K562 (cell line): ENCODE results near the gene SCYL2. TPM values are rescaled to one million over a fixed set of nuclear protein-coding genes. Genes with fewer than 3 reads are reported as not detected.
"Not testable (repeated sequence)": the region's sequence is repeated elsewhere in the genome, so short reads cannot be mapped to it uniquely, and the experiment has no call there.

ENCODE experiments used
- ATAC-seq: fragments of 200-7000 bp; cut with Tn5 transposase; 3 replicates; pipeline ENCODE4 v1.9.1; 2020; ENCODE audit warnings: moderate library complexity
- BruUV-seq: library from RNA; stranded (reverse); fragments of 400-500 nt; replicated peaks from 2 replicates; lab custom pipeline; 2021; lab: Mats Ljungman, UMichigan
- CTCF ChIA-PET: fragments of 300-600 bp; formaldehyde crosslinking; extraction: SDS; loops from one replicate; lab custom pipeline; 2021; ENCODE audit warnings: low intra/inter-chr PET ratio; lab: Yijun Ruan, JAX
- POLR2A ChIA-PET: fragments of 300-600, 350-650 bp; sonication (Branson Sonifier 250); formaldehyde crosslinking; extraction: SDS; loops from one replicate; lab custom pipeline; 2021; ENCODE audit warnings: antibody characterized with exemption, inconsistent platforms; lab: Yijun Ruan, JAX
- DNase-seq, 4 experiments: peaks; one replicate each; pipeline versions ENCODE4 v3.0.0 to v3.0.0-alpha.2; 2011 to 2018; ENCODE audit warnings: low spot score in 3 of 4, mixed read lengths in 3 of 4; ENCODE audit errors: extremely low read depth in 1 of 4
- FAIRE-seq: peaks from 2 replicates; lab custom pipeline; 2011; peaks lifted over from hg19 to GRCh38; lab: Jason Lieb, UNC
- H2AFZ ChIP-seq: 2 replicates; pipeline ENCODE4 v1.6.0; 2011; ENCODE audit warnings: low read depth, low read length, control low read depth, inconsistent platforms
- H3K27ac ChIP-seq: fragments of 200-600 bp; 3 replicates; pipeline ENCODE4 v1.8.0; 2011; ENCODE audit warnings: low read depth, mild to moderate bottlenecking, control low read depth, inconsistent platforms, low read length, moderate library complexity, mixed read lengths; ENCODE audit errors: extremely low read depth
- H3K27me3 ChIP-seq, 2 experiments: fragments of 300-600 bp in 1 of 2; 2 replicates in 1 of 2; 3 replicates in 1 of 2; pipeline versions ENCODE4 v1.6.0 to v1.8.0; 2011; ENCODE audit warnings: inconsistent platforms in 2 of 2, low read length in 2 of 2, mild to moderate bottlenecking in 1 of 2, mixed read lengths in 1 of 2, moderate library complexity in 1 of 2; ENCODE audit not compliant: control insufficient read depth in 2 of 2, insufficient read depth in 2 of 2
- H3K36me3 ChIP-seq: fragments of 300-600 bp; 3 replicates; pipeline ENCODE4 v1.8.0; 2011; ENCODE audit warnings: mild to moderate bottlenecking, low read length, inconsistent platforms; ENCODE audit not compliant: control insufficient read depth, insufficient read depth
- H3K4me1 ChIP-seq, 2 experiments: fragments of 200-600 bp in 1 of 2; replicated peaks in 1 of 2; 2 replicates in 1 of 2; 3 replicates in 1 of 2; pipeline versions ENCODE4 v1.5.1 to v1.8.0; 2011; ENCODE audit warnings: inconsistent platforms in 2 of 2, low read length in 2 of 2, mild to moderate bottlenecking in 1 of 2, mixed read lengths in 1 of 2, moderate library complexity in 1 of 2; ENCODE audit not compliant: control insufficient read depth in 2 of 2, insufficient read depth in 2 of 2
- H3K4me2 ChIP-seq: 2 replicates; pipeline ENCODE4 v1.6.1; 2011; ENCODE audit warnings: low read length, control low read depth, inconsistent platforms, mixed read lengths; ENCODE audit not compliant: insufficient read depth
- H3K4me3 ChIP-seq: fragments of 200-600 bp; sonication (generic), shearing (Covaris generic); 2 replicates; pipeline ENCODE4 v1.5.1; 2016; ENCODE audit warnings: control low read depth, inconsistent platforms
- H3K79me2 ChIP-seq: fragments of 200-600 bp; 3 replicates; pipeline ENCODE4 v1.8.0; 2011; ENCODE audit warnings: low read length, inconsistent platforms; ENCODE audit not compliant: control insufficient read depth, insufficient read depth
- H3K9ac ChIP-seq, 2 experiments: 2 replicates each; pipeline versions ENCODE4 v1.6.0 to v1.6.1; 2011; ENCODE audit warnings: low read depth in 2 of 2, low read length in 2 of 2, control low read depth in 1 of 2, inconsistent platforms in 1 of 2, mild to moderate bottlenecking in 1 of 2, mixed read lengths in 1 of 2; ENCODE audit not compliant: insufficient read depth in 1 of 2
- H3K9me1 ChIP-seq: one replicate; pipeline ENCODE4 v1.6.0; 2011; ENCODE audit warnings: inconsistent platforms, mild to moderate bottlenecking, low read length, moderate library complexity; ENCODE audit not compliant: control insufficient read depth, insufficient read depth
- H3K9me3 ChIP-seq: replicated peaks from 2 replicates; pipeline ENCODE4 v1.5.1; 2011; ENCODE audit warnings: low read depth, low read length, inconsistent platforms; ENCODE audit not compliant: control insufficient read depth, insufficient read depth
- H4K20me1 ChIP-seq: replicated peaks from 2 replicates; pipeline ENCODE4 v1.6.1; 2011; ENCODE audit warnings: low read length, inconsistent platforms, mixed read lengths; ENCODE audit not compliant: control insufficient read depth, insufficient read depth
- ZNF146 ChIP-seq: IDR thresholded peaks from one replicate; pipeline ENCODE4 v1.6.1; 2018; ENCODE audit warnings: missing compliant biosample characterization; ENCODE audit not compliant: unreplicated experiment
- ZNF507 ChIP-seq: conservative IDR thresholded peaks from 2 replicates; pipeline ENCODE4 v1.6.1; 2017; ENCODE audit warnings: missing genetic modification characterization, missing compliant biosample characterization
- ZNF75A ChIP-seq: fragments of 450-650 bp; formaldehyde crosslinking; IDR thresholded peaks from 2 replicates; pipeline ENCODE4 v1.4.0; 2020; ENCODE audit warnings: mild to moderate bottlenecking
- WGBS: fragments of 100-300 bp; shearing (Covaris generic); methylation state at CpG from one replicate; pipeline ENCODE4 v1.1.6; 2016; ENCODE audit warnings: low coverage, mixed read lengths; ENCODE audit not compliant: insufficient coverage; ENCODE audit errors: missing lambda C conversion rate; 5-methylcytosine and 5-hydroxymethylcytosine counted together
- in situ Hi-C: fragments of 300-500 bp; cut with MboI; formaldehyde crosslinking; loops from 4 replicates; pipeline ENCODE4 v1.15.0; 2018; ENCODE audit warnings: inconsistent platforms, mixed read lengths
- intact Hi-C: fragments of 100-400 bp; cut with micrococcal nuclease; formaldehyde crosslinking; loops from 2 replicates; pipeline ENCODE4 v1.14.2; 2022
- polyA plus RNA-seq, 8 experiments: library from polyadenylated mRNA; depleted of rRNA in 4 of 8; stranded (reverse) in 5 of 8; unstranded in 3 of 8; fragments of >200 nt; fragmentation: Nextera tagmentation in 2 of 8; fragmentation: Illumina TruSeq in 1 of 8; extraction: Ambion mirVana in 2 of 8; extraction: Trizol in 1 of 8; gene quantifications; 2 replicates each; pipeline versions ENCODE4 v1.2.1 to v1.2.3, GENCODE V29; 2011 to 2014; ENCODE audit warnings: inconsistent platforms in 1 of 8, missing spikeins in 1 of 8
- total RNA-seq, 7 experiments: library from RNA; depleted of rRNA in 6 of 7; stranded (reverse); fragments of >200 nt in 6 of 7; fragmentation: Illumina TruSeq in 2 of 7; extraction: Trizol in 2 of 7; gene quantifications; 2 replicates each; pipeline versions ENCODE4 v1.2.1 to v1.2.3, GENCODE V29; 2011 to 2021; ENCODE audit warnings: low replicate concordance in 1 of 7

SCYL2 gene
- total and polyA plus RNA-seq, 9 of the 15 experiments (the other 6 are each of a cell fraction or from before 2014, with no cell fraction given), result 9.9 to 49.0 (median 32.9) TPM

DNA sequence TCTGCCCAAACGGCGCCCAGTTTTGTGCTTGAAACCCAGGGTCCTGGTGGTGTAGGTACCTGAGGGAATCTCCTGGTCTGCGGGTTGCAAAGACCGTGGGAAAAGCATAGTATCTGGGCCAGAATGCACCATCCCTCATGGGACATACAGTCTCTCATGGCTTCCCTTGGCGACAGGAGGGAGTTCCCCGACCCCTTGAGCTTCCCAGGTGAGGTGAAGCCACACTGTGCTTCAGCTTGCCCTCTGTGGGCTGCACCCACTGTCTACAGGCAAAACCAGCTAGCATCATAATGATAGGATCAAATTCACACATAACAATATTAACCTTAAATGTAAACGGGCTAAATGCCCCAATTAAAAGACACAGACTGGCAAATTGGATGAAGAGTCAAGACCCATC lies 37.4 kb downstream of the SCYL2 start:
- H3K27me3 ChIP-seq, H4K20me1 ChIP-seq, ATAC-seq, H3K27ac ChIP-seq, H3K9me3 ChIP-seq, H3K79me2 ChIP-seq, FAIRE-seq, POLR2A ChIA-PET, in situ Hi-C loops, H3K4me3 ChIP-seq, DNase-seq, H3K4me1 ChIP-seq, H3K9me1 ChIP-seq, H3K9ac ChIP-seq, H2AFZ ChIP-seq, BruUV-seq, CTCF ChIA-PET, H3K4me2 ChIP-seq: not testable (repeated sequence)
- H3K36me3 ChIP-seq, result peaks cover 19% of the 10 kb centered on the region; the same call in 2 of the 3 replicates
- TF ChIP-seq ZNF507 (tag) (peak; percentile 68), ZNF75A (CRISPR knock-in tag) (peak; percentile 44; the same call in 1 of the 2 replicates)
- WGBS, result 95% methylated on average over 6 of the region's 7 CpGs
- intact Hi-C loops, result loop anchor here (5.0 kb wide), 1 partner anchor 37 kb away; the partner anchor contains the start of genes DEPDC4 and SCYL2

DNA sequence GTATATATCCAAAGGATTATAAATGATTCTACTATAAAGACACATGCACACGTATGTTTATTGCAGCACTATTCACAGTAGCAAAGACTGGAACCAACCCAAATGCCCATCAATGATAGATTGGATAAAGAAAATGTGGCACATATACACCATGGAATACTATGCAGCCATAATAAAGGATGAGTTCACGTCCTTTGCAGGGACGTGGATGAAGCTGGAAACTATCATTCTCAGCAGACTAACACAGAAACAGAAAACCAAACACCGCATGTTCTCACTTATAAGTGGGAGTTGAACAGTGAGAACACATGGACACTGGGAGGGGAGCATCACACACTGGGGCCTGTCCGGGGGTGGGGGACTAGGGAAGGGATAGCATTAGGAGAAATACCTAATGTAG lies 41.2 kb downstream of the SCYL2 start:
- H3K4me2 ChIP-seq, H3K27me3 ChIP-seq, FAIRE-seq, in situ Hi-C loops, ATAC-seq, intact Hi-C loops, H3K9me3 ChIP-seq, H3K4me3 ChIP-seq, H3K4me1 ChIP-seq, H3K9me1 ChIP-seq, BruUV-seq, H3K9ac ChIP-seq, H3K79me2 ChIP-seq, H3K27ac ChIP-seq, DNase-seq, POLR2A ChIA-PET, H2AFZ ChIP-seq, CTCF ChIA-PET, H4K20me1 ChIP-seq: not testable (repeated sequence)
- peaks cover 27% of the 10 kb centered on the region; the same call in 2 of the 3 replicates for H3K36me3 ChIP-seq
- peak; percentile 74 for TF ChIP-seq ZNF146 (CRISPR knock-in tag)
- WGBS, result 90% methylated on average over 5 of the region's 5 CpGs
